Adrenal gland (tissue), 5 donors: ENCODE measurements around the gene CDIPT.

Experiments
- CTCF ChIP-seq, 6 experiments: fragments of 450-650 bp in 4 of 6; fragments of 200-600 bp in 2 of 6; sonication (generic) in 1 of 6; IDR thresholded peaks; 1 replicate in 5 of 6; 2 replicates in 1 of 6; pipeline versions ENCODE4 v1.5.1 to v1.8.0; 2016 to 2021; ENCODE audit warnings: antibody characterized with exemption in 6 of 6, mild to moderate bottlenecking in 2 of 6, moderate library complexity in 1 of 6
- POLR2A ChIP-seq, 2 donors: fragments of 450-650 bp; IDR thresholded peaks; one replicate each; pipeline ENCODE4 v1.6.1; 2017; ENCODE audit warnings: antibody characterized with exemption in 2 of 2, mild to moderate bottlenecking in 2 of 2, moderate library complexity in 1 of 2
- donor health status: DM: no; HTN: no; CAD: no.

- TF ChIP-seq POLR2A (IDR thresholded peaks at IDR 0.05), result no peak
- TF ChIP-seq CTCF (IDR thresholded peaks at IDR 0.05), result no peak
Observed at GRCh38 chr16:29842732-29843346, 20.2 kb downstream of the CDIPT start.
